Testis (tissue), 3 donors: ENCODE data around the gene SMYD3. TPM values are rescaled to one million over a fixed set of nuclear protein-coding genes. Genes with fewer than 3 reads are reported as not detected.

Source experiments
- DNase-seq: peaks from one replicate; pipeline ENCODE4 v3.0.0-alpha.2; 2019
- H3K27ac ChIP-seq, 2 donors: fragments of 200-600 bp; sonication (generic); one replicate each; pipeline ENCODE4 v1.5.1; 2019
- H3K27me3 ChIP-seq: fragments of 200-600 bp; sonication (generic); one replicate; pipeline ENCODE4 v1.5.1; 2019
- H3K36me3 ChIP-seq: fragments of 200-600 bp; sonication (generic); one replicate; pipeline ENCODE4 v1.5.1; 2017; ENCODE audit warnings: low read depth; ENCODE audit errors: missing control alignments
- H3K4me1 ChIP-seq: fragments of 200-600 bp; sonication (generic); one replicate; pipeline ENCODE4 v1.5.1; 2019
- H3K4me3 ChIP-seq, 2 donors: fragments of 200-600 bp; sonication (generic); one replicate each; pipeline ENCODE4 v1.5.1; 2017 to 2019
- H3K9me3 ChIP-seq: fragments of 200-600 bp; sonication (generic); one replicate; pipeline ENCODE4 v1.5.1; 2017
- POLR2A ChIP-seq: fragments of 450-650 bp; IDR thresholded peaks from one replicate; pipeline ENCODE4 v1.6.1; 2017; ENCODE audit warnings: antibody characterized with exemption, mild to moderate bottlenecking, moderate library complexity
- WGBS, 2 donors: methylation state at CpG; one replicate each; pipeline ENCODE4 v1.1.5; 2018; 5-methylcytosine and 5-hydroxymethylcytosine counted together
- intact Hi-C: fragments of 100-400 bp; cut with DNase I; formaldehyde crosslinking; loops from one replicate; pipeline ENCODE4 v1.15.1; 2023; ENCODE audit warnings: low total_unique reads
- polyA plus RNA-seq: library from polyadenylated mRNA; stranded (reverse); fragments of 350-450 nt; fragmentation: Illumina TruSeq; extraction: RNeasy Lipid Tissue Mini Kit (QIAGEN cat#74804); gene quantifications from one replicate; pipeline ENCODE4 v1.2.3, GENCODE V29; 2014; ENCODE audit warnings: low read depth, low replicate concordance; ENCODE audit not compliant: insufficient read depth
- total RNA-seq, 2 donors: library from RNA; depleted of rRNA; stranded (reverse); fragments of >200 nt; gene quantifications; one replicate each; pipeline ENCODE4 v1.2.3, GENCODE V29; 2016
- TF ChIP-seq, protein P1 (sequence below), 3 experiments: fragments of 450-650 bp in 2 of 3; fragments of 200-600 bp in 1 of 3; sonication (generic) in 1 of 3; IDR thresholded peaks; one replicate each; pipeline ENCODE4 v1.5.1; 2016 to 2019; ENCODE audit warnings: antibody characterized with exemption in 3 of 3, mild to moderate bottlenecking in 2 of 3, moderate library complexity in 1 of 3

SMYD3 gene
- total and polyA plus RNA-seq, 3 donors from 2014 or later: 23.0 to 38.8 (median 38.7) TPM

- no peaks in the 10 kb centered on the region for H3K36me3 ChIP-seq
- no peaks in the 10 kb centered on the region for H3K9me3 ChIP-seq
- no peak overlapping the region for H3K4me3 ChIP-seq
- no peak for DNase-seq
- no peaks in the 10 kb centered on the region for H3K4me1 ChIP-seq
- H3K27me3 ChIP-seq: no peaks in the 10 kb centered on the region
- TF ChIP-seq POLR2A: no peak
- TF ChIP-seq, protein P1, sequence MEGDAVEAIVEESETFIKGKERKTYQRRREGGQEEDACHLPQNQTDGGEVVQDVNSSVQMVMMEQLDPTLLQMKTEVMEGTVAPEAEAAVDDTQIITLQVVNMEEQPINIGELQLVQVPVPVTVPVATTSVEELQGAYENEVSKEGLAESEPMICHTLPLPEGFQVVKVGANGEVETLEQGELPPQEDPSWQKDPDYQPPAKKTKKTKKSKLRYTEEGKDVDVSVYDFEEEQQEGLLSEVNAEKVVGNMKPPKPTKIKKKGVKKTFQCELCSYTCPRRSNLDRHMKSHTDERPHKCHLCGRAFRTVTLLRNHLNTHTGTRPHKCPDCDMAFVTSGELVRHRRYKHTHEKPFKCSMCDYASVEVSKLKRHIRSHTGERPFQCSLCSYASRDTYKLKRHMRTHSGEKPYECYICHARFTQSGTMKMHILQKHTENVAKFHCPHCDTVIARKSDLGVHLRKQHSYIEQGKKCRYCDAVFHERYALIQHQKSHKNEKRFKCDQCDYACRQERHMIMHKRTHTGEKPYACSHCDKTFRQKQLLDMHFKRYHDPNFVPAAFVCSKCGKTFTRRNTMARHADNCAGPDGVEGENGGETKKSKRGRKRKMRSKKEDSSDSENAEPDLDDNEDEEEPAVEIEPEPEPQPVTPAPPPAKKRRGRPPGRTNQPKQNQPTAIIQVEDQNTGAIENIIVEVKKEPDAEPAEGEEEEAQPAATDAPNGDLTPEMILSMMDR (IDR thresholded peaks at IDR 0.05): no peak
- intact Hi-C loops: no loop called here
- 66 to 81% methylated on average over 7 to 8 of the region's 8 CpGs for WGBS, 2 donors
- no peak overlapping the region for H3K27ac ChIP-seq
These were observed 567.2 kb downstream of the SMYD3 start for GRCh38 chr1:245939756-245940345.

DNA sequence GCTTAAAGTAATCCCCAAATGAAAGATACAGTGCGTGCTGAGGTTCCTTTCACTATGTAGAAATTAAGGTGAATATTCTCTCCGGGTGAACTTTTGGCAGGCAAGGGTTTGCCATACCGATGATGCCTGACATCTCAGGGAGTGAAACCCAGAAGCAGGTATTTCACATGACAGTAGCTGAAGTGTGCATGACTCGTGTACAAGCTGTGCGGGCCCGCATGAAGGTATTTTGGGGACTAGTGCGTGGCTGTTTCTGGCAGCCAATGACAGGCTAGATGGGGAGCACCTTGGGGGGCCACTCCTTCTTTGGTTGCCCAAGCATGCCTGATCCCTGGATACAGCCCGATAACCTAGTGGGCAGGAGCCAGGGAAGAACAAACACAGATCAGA is 569.0 kb downstream of the SMYD3 start:
- Histone ChIP-seq H3K4me3 (no peak overlapping the region), H3K27me3 (no peaks in the 10 kb centered on the region), H3K4me1 (no peaks in the 10 kb centered on the region), H3K36me3 (no peaks in the 10 kb centered on the region), H3K9me3 (no peaks in the 10 kb centered on the region), H3K27ac (no peak overlapping the region)
- WGBS, 2 donors: 94 to 98% methylated on average over 8 of the region's 8 CpGs
- intact Hi-C loops: no loop called here
- TF ChIP-seq POLR2A: no peak
- TF ChIP-seq, protein P1 (IDR thresholded peaks at IDR 0.05): no peak
- no peak for DNase-seq

DNA sequence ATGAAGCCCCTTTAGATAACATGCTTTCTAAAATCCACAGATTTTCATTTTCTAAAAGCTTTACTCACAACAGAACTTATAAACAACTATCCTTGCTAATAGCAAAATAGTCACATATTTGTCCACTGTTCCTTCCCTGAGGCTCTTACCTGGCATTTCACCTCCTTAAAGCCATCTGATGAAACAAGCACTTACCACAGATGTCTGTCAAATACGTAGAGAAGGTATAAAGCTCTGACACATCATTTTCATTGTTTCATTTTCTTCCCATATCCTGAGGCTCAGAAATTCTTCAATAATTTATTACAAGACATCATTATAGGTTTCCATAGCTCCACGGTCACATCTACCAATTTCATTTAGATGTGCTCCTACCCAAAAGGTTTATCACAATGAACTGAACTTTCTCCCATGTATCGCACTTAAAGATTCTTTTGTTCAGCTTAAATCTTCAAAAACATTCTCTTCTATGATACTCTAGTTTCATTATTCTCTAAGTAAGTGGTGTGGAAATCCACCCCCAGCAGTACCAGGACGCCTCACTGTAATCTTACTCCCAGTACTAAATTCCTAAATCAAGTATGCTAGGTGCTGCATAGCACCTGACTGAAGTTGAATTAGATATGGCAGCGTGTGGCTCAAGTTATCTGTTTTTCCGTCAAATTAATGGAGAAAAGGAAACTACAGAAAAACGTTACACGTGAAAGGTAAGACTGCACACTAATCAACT is 569.6 kb downstream of the SMYD3 start:
- TF ChIP-seq POLR2A: no peak
- TF ChIP-seq, protein P1 (IDR thresholded peaks at IDR 0.05): no peak
- H3K4me1 ChIP-seq: no peaks in the 10 kb centered on the region
- no peak for DNase-seq
- intact Hi-C loops: no loop called here
- H3K9me3 ChIP-seq: no peaks in the 10 kb centered on the region
- no peaks in the 10 kb centered on the region for H3K36me3 ChIP-seq
- no peaks in the 10 kb centered on the region for H3K27me3 ChIP-seq
- H3K4me3 ChIP-seq: no peak overlapping the region
- no peak overlapping the region for H3K27ac ChIP-seq
- WGBS, 2 donors: 90 to 94% methylated on average over 8 of the region's 8 CpGs

DNA sequence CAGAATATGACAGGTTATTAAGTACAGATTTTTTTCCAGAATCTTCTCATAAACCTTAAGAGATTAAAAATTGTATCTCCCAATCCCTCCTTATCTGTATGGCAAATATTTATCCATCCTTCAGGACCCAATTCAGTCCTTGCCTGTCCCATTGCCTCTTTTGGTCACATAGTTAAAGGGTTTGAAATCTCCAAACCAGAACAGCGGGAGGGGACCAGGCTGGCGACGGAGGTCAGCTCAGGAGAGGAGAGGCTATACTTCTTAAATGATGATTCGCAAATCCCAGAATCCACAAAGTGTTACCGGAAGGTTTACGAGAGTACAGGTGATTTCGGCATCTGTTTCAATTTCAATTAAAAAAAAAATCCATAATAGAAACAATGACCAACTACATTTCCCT is 572.7 kb downstream of the SMYD3 start:
- intact Hi-C loops: no loop called here
- H3K4me1 ChIP-seq: no peaks in the 10 kb centered on the region
- H3K27ac ChIP-seq: no peak overlapping the region
- H3K4me3 ChIP-seq: no peak overlapping the region
- H3K9me3 ChIP-seq: no peaks in the 10 kb centered on the region
- H3K36me3 ChIP-seq: no peaks in the 10 kb centered on the region
- no peak for DNase-seq
- TF ChIP-seq, protein P1 (IDR thresholded peaks at IDR 0.05): no peak
- no peak for TF ChIP-seq POLR2A
- WGBS, 2 donors: 94 to 99% methylated on average over 7 of the region's 7 CpGs
- no peaks in the 10 kb centered on the region for H3K27me3 ChIP-seq
